ENCODE data around the gene DCAF8. TPM values are rescaled to one million over a fixed set of nuclear protein-coding genes. Genes with fewer than 3 reads are reported as not detected.

DCAF8 gene
- total and polyA plus RNA-seq, 2 experiments from 2014 or later, result 55.0 to 104 TPM

- H3K9me2 ChIP-seq (ENCODE audit: insufficient read depth), result no peaks in the 10 kb centered on the region
- H2AFZ ChIP-seq, result no peak overlapping the region
- H3K4me3 ChIP-seq, result no peak overlapping the region
- ATAC-seq, result peak; percentile 11; the same call in 1 of the 3 replicates
- Mint-ChIP-seq H3K36me3 (ENCODE audit: low read depth) (peaks cover 47% of the 10 kb centered on the region), H3K4me1 (peaks cover 20% of the 10 kb centered on the region), H3K27me3 (ENCODE audit: insufficient read depth, low read depth, poor library complexity) (peaks cover 2% of the 10 kb centered on the region), H3K9me3 (no peaks in the 10 kb centered on the region), H3K27ac (no peak overlapping the region), H3K4me3 (no peak overlapping the region)
- peaks cover 50% of the 10 kb centered on the region for H3K36me3 ChIP-seq (ENCODE audit: insufficient read depth)
- 0 out of 2 replicates have a peak, but pooled peaks cover 3% of the 10 kb centered on the region for H3F3A ChIP-seq (replicated peaks; ENCODE audit: low read depth)
- H4K20me1 ChIP-seq (replicated peaks; ENCODE audit: insufficient read depth), result no peaks in the 10 kb centered on the region
- no peaks in the 10 kb centered on the region for H3K27me3 ChIP-seq (ENCODE audit: insufficient read depth)
- peak overlapping the region; percentile 63; the same call in 1 of the 2 replicates for H3K27ac ChIP-seq (ENCODE audit: low read depth)
- no peak overlapping the region for H3K4me2 ChIP-seq
- peak; percentile 46 for DNase-seq (ENCODE audit: low spot score)
- peaks cover 14% of the 10 kb centered on the region for H3K4me1 ChIP-seq (ENCODE audit: insufficient read depth)
- peak; percentile 28 to 32; a peak in 2 of 4 replicates for TF ChIP-seq CTCF (conservative IDR thresholded peaks at IDR 0.05; ENCODE audit: low read depth in 2 of 2)
- TF ChIP-seq EZH2 (IDR thresholded peaks at IDR 0.05; ENCODE audit: low read depth, unreplicated experiment), result no peak
- peaks cover 21% of the 10 kb centered on the region for H3K79me2 ChIP-seq (replicated peaks; ENCODE audit: insufficient read depth)
Measured at GRCh38 chr1:160282807-160283206, 20.5 kb upstream of the DCAF8 start.

GRCh38 chr1:160277987-160278386, 15.6 kb upstream of the DCAF8 start:
- DNase-seq (ENCODE audit: low spot score) (no peak), ATAC-seq (no peak)
- no peaks in the 10 kb centered on the region for H3K27me3 ChIP-seq (ENCODE audit: insufficient read depth)
- Mint-ChIP-seq H3K27ac (no peak overlapping the region), H3K9me3 (no peaks in the 10 kb centered on the region), H3K4me3 (no peak overlapping the region), H3K4me1 (no peaks in the 10 kb centered on the region), H3K36me3 (ENCODE audit: low read depth) (peaks cover 58% of the 10 kb centered on the region), H3K27me3 (ENCODE audit: insufficient read depth, low read depth, poor library complexity) (peaks cover 3% of the 10 kb centered on the region)
- no peak overlapping the region for H3K4me3 ChIP-seq
- no peaks in the 10 kb centered on the region for H3K9me2 ChIP-seq (ENCODE audit: insufficient read depth)
- no peak overlapping the region for H3K4me2 ChIP-seq
- H3K4me1 ChIP-seq (ENCODE audit: insufficient read depth), result 0 out of 2 replicates have a peak, but pooled peaks cover under 1% of the 10 kb centered on the region
- H3K79me2 ChIP-seq (replicated peaks; ENCODE audit: insufficient read depth), result peaks cover 5% of the 10 kb centered on the region
- H4K20me1 ChIP-seq (replicated peaks; ENCODE audit: insufficient read depth), result 0 out of 2 replicates have a peak, but pooled peaks cover 6% of the 10 kb centered on the region
- peaks cover 56% of the 10 kb centered on the region for H3K36me3 ChIP-seq (ENCODE audit: insufficient read depth)
- H3F3A ChIP-seq (replicated peaks; ENCODE audit: low read depth), result 0 out of 2 replicates have a peak, but pooled peaks cover 3% of the 10 kb centered on the region
- H2AFZ ChIP-seq, result no peak overlapping the region
- no peak overlapping the region for H3K27ac ChIP-seq (ENCODE audit: low read depth)
- TF ChIP-seq NANOG (IDR thresholded peaks at IDR 0.05; ENCODE audit: borderline replicate concordance) (no peak), ETS1 (IDR thresholded peaks at IDR 0.05) (no peak), EZH2 (IDR thresholded peaks at IDR 0.05; ENCODE audit: low read depth, unreplicated experiment) (no peak), JUNB (IDR thresholded peaks at IDR 0.05; ENCODE audit: unreplicated experiment) (no peak), ZNF462 (CRISPR knock-in tag; IDR thresholded peaks at IDR 0.05) (no peak), POLR2AphosphoS5 (IDR thresholded peaks at IDR 0.05; ENCODE audit: low read depth) (no peak), ZNF331 (CRISPR knock-in tag; IDR thresholded peaks at IDR 0.05; ENCODE audit: low read depth) (no peak), CTCF (conservative IDR thresholded peaks at IDR 0.05; ENCODE audit: low read depth in 2 of 2) (no peak), CREB1 (CRISPR knock-in tag; IDR thresholded peaks at IDR 0.05; ENCODE audit: low read depth) (no peak), EZH2phosphoT487 (IDR thresholded peaks at IDR 0.05; ENCODE audit: unreplicated experiment) (no peak)

Data from GM23338 (cell line).